ENCODE data around the gene SLFNL1. TPM values are rescaled to one million over a fixed set of nuclear protein-coding genes. Genes with fewer than 3 reads are reported as not detected.

SLFNL1 gene
- polyA plus RNA-seq, 12 donors: 0.27 to 0.95 (median 0.46) TPM; not detected in 2

- DNase-seq: no peak
These were observed 33.9 kb downstream of the SLFNL1 start for GRCh38 chr1:40987439-40988276.

- DNase-seq: peak; percentile 71
These were observed 34.6 kb downstream of the SLFNL1 start for GRCh38 chr1:40986956-40987355.

DNA sequence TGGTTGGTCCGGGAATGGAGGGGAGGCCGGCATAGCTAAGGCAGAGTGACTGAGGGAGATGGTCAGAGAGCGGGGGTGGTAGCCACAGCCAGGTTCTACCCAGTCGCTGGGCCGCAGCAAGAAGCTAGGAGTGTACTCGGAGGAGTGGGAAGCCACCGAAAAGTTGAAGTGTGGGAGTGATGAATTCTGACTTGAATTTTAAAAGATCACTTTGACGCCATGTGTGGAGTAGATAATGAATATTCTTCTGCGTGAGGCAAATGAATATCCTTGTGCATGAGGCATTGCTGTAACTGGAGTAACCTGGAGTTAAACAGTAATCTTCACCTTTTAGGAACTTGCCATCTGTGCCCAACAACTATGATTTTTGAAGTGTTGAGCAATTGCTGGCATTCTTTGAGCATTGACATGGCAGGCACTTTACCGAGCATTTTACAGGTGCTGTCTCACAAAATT is 35.2 kb downstream of the SLFNL1 start:
- no peak for DNase-seq

DNA sequence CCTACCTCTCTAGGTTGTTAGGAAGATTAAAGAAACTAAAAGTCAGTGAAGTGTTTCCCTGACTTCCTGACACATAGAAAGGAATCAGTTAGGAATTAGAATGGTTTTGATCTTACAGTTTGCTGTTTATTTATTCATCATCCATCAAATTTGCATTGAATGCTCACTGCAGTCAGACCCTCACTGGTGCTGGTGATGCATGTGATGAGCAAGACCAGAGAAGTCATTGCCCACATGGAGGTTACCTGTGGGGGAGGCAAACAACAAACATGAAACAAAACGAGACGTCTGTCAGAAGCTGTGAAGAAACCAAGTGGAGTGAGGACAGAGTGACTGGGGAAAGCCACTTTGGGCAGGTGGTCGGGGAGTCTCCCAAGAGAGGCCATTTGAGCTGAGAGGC is 35.6 kb downstream of the SLFNL1 start:
- DNase-seq: no peak

GRCh38 chr1:40985161-40985560 is 36.4 kb downstream of the SLFNL1 start:
- no peak for DNase-seq

DNA sequence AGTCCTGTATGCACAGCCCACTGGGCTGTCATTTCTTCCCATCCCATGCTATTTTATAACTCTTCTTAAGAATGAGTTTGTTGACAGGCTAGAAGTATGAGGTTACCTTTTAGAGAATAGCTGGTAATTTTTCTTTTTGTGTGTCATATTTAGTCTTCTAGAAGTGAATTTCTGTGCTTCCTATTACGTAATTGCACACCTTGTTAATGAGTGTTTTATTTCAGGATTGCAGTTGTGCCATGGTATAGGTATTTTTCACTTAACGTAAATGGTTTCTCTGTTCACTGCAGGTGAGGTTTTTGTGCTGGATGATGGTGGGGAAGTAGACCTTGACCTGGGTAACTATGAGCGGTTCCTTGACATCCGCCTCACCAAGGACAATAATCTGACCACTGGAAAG is 37.0 kb downstream of the SLFNL1 start:
- DNase-seq: no peak

- no peak for DNase-seq
These were observed 37.5 kb downstream of the SLFNL1 start for GRCh38 chr1:40984066-40984465.

GRCh38 chr1:40983286-40983685 is 38.2 kb downstream of the SLFNL1 start:
- no peak for DNase-seq

DNA sequence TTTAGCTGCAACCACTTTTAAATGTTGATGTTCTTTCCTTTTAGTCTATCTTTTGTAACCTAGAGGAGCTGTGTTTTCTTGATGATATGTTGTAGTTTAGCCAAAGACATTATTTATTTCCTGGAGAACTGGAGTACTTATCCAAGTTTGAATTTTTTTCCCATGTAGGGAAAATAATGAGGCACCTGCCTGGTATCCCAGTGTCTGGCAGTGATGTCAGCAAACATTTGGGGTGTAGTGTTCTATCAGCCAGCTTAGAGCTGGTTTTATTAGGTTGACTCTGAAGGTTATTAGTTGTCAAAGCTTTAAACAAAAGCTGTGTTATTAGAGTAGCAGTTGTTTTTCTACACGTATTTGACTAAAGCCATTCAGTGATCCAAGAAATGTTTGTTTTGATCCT is 38.8 kb downstream of the SLFNL1 start:
- no peak for DNase-seq

DNA sequence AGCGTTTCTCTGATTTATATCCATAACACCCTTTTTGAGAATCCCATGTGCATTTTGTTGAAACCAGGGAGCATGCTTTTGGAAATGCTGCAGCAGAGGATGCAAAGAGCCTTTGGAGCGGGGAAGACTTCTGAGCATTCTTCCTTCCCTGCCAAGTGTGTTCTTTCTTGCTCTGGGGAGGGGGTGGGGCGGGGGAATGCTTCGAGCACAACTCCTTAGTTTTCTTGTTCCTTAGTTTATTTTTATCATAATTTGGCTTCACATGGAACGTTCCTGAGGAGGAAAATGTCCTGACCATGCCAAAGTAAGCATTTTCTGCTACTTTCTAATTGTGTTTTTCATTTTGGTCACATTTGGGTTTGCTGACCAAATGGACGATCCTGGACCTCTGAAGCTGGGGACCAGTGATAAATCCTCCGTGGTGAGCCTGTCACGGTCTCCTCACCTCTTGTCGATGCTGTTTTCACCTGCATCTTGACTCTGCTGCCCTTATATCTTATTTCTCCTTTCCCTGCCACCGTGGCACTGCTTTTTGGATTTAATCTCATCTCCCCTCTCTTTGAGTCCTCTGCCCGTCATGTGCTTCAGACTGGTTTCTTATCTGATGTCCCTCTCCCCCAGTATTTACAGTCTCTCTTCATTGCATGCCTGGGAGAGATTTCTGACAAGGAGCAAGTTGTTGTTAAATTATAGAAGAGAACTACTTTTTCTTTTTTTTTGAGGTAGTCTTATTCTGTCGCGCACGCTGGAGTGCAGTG is 39.7 kb downstream of the SLFNL1 start:
- no peak for DNase-seq

- no peak for DNase-seq
These were observed 40.9 kb downstream of the SLFNL1 start for GRCh38 chr1:40980453-40981121.

DNA sequence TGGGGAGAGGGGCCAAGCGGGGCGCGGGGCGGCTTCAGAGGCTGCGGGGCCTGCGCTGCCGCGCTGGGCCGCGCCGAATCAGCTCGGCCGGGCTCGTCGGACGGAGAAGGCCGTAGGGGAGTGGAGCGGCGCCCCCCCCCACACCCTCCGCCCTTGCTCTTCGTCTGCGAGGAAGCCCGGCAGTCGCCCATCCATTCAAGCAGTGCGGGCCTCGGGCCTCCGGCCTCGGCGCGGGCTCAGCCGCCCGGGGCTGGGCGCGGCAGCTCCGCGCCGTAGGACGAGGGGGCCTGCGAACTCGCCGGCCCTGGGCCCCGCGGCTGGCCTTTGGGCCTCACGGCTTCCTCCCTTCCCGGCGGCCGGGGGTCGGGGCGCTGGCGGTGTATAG is 41.5 kb downstream of the SLFNL1 start:
- DNase-seq: no peak

GRCh38 chr1:40979241-40980067 is 42.1 kb downstream of the SLFNL1 start, which contains the start of gene CTPS1:
TSS of gene CTPS1 (plus strand) at chr1:40979696. CDS start at chr1:40983291, 3,595 bp downstream.
- peak; percentile 98 for DNase-seq

- DNase-seq: no peak
These were observed 42.7 kb downstream of the SLFNL1 start for GRCh38 chr1:40978886-40979240.

DNA sequence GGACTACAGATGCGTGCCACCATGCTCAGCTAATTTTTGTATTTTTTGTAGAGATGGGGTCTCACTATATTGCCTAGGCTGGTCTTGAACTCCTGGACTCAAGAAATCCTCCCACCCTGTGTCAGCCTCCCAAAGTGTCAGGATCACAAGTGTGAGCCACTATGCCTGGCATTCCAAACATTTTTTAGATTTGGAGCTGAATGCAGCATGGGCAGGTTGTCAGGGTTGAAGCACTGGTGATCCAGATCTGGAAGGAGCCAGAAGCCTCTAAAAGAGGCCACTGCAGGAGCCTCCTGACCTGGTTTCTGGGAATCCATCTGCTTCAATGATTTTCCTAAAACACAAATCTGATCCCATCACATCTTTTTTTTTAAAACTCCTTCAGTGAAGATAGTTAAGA is 43.8 kb downstream of the SLFNL1 start:
- DNase-seq: no peak

DNA sequence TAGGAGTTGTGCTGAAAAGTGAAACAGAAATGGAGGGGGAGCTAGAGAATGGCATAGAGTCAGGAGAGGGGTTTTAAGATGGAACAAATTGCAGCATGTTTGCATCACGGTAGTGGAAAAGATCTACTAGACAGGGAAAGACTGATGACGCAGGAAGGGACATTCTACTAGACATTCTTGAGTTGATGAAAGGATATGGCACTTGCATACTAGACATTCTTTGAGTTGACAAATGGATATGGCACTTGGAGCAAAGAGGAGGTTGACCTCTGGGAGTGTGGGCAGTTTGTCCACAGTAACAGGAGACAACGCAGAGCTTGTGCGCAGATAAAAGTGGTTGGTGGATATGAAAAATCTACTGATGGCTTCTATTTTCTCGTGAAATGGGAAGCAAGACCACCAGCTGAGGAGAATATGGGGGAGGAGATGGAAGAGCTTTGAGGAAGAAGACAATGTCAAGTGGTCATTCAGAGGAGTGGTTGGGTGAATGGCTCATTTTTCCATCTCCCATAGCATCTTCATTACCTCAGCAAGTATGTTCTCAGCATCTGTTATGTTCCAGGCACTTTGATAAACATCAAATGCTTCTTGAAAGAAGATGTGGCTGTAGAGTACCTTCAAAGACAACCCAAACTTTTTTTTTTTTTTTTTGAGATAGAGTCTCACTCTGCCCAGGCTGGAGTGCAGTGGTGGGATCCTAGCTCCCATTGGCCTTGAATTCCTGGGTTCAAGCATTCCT is 44.4 kb downstream of the SLFNL1 start:
- DNase-seq: no peak

DNA sequence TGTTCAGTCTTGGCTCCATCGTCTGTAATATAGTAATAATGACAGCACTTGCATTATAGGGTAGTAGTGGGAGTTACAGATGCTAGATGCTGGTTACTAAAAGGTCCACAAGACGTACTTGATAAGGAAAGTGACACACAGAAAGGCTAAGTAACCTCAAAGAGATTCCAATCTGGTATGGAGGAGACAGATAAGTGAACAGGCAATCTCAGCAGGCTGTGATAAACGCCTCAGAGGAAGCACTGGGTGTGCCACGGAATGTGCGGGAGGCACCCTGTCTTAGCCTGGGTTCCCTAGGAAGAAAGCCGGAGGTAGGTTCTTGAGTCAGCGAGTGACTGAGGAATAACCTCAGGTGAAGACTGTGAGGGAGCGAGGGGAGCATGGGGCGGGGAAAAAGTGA is 46.6 kb downstream of the SLFNL1 start:
- no peak for DNase-seq

GRCh38 chr1:40973912-40974311 is 47.6 kb downstream of the SLFNL1 start:
- no peak for DNase-seq

DNA sequence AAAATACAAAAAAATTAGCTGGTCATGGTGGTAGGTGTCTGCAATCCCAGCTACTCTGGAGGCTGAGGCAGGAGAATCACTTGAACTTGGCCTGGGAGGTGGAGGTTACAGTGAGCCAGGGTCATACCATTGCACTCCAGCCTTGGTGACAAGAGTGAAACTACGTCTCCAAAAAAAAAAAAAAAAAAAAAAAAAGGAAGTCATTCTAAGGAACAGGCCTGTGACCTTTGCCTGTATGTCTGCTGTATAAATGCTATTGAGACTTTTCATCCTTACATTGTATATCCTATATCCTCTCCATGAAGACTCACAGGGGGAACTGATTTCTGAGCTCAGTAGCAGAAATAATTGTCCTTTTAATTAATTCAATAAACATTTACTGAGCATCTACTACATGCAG is 49.6 kb downstream of the SLFNL1 start:
- DNase-seq: no peak

DNA sequence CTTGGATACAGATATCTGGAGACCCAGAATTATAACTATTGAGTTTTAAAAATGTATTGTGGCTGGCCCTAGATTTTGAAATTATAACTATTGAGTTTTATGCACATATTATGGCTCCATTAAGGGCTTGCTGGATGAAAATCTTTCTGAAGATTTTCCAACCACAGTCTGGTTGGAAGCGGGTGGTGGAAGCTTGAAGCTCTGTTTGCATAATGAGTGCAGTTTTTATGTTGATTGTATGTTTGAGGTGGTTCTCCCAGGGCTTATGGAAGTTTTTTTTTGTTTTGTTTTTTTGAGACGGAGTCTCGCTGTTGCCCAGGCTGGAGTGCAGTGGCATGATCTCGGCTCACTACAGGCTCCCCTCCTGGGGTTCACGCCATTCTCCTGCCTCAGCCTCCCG is 52.1 kb downstream of the SLFNL1 start:
- DNase-seq: no peak

DNA sequence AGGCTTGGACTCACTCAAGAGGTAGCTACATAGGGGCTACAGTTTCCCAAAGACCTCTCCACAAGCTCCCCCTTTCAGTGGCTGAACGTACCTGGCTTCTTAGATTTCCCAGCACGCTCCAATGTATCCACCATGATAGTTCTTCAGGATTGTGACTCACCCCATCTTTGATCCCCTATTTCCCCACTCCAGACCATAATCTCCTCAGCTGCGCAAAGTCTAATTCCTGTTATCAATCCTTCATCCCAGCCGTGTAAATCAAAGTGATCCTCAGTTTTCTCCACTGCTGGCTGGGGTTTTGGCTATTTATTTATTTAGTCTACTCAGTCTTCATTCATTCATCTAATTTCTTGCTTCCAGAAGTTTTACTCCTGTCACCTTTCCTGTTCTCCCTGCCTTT is 55.1 kb downstream of the SLFNL1 start:
- DNase-seq: no peak

Data from muscle of arm (tissue), 12 donors.